ENCODE measurements around the gene RGSL1. TPM values are rescaled to one million over a fixed set of nuclear protein-coding genes. Genes with fewer than 3 reads are reported as not detected.

The RGSL1 gene
- total and polyA plus RNA-seq, 2 of the 8 experiments (the other 6 are each of a cell fraction or from before 2014, with no cell fraction given): not detected

DNA sequence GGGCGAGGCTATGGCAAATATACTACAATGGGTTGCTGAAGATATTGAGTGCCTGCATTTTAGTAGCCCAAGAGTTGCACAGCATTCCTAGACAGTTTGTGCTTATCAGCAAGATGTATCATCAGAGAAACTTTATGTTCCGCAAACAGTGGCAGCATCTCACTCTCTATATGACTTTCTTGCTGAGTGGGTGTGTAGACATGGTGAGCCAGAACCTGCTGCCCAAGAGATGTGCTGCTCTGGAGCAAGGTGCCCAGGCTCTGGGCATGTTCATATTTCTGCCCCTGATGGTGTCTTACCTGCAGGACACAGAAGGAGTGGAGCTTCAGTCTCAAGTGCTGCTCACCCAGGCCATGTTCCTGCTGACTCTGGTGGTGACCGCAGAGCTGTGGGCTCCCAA lies 8.2 kb upstream of the RGSL1 start:
- no peak overlapping the region for H3K9ac ChIP-seq (replicated peaks in 1 of 4; ENCODE audit: extremely low read depth in 1 of 4, low read depth in 3 of 4, low read length in 3 of 4)
- no peak overlapping the region for H3K18ac ChIP-seq (ENCODE audit: extremely low read depth, low read length)
- no peak overlapping the region for H3K27ac ChIP-seq (ENCODE audit: low read depth, low read length)
- H3K4me1 ChIP-seq (replicated peaks in 1 of 4; ENCODE audit: control insufficient read depth in 3 of 4, insufficient read depth in 4 of 4, low read length in 3 of 4): peaks cover 0 to 8% (median 3%) of the 10 kb centered on the region in 4 experiments; a peak in 4 of 7 replicates
- H4K20me1 ChIP-seq (replicated peaks in 1 of 2; ENCODE audit: control insufficient read depth in 1 of 2, insufficient read depth in 2 of 2, low read length in 2 of 2): no peaks in the 10 kb centered on the region
- H3K36me3 ChIP-seq (ENCODE audit: control insufficient read depth in 2 of 4, insufficient read depth in 4 of 4, low read length in 3 of 4): no peaks in the 10 kb centered on the region
- H3K79me1 ChIP-seq (ENCODE audit: low read depth, low read length): no peaks in the 10 kb centered on the region
- H2BK20ac ChIP-seq (ENCODE audit: low read length): no peak overlapping the region
- no peak overlapping the region for H2BK5ac ChIP-seq (ENCODE audit: low read depth, low read length)
- H2BK12ac ChIP-seq (ENCODE audit: low read depth, low read length): no peak overlapping the region
- no peak overlapping the region for H3K4me3 ChIP-seq (ENCODE audit: extremely low read depth in 1 of 4, insufficient read depth in 2 of 4, low read depth in 3 of 4, low read length in 4 of 4)
- H3K14ac ChIP-seq (ENCODE audit: insufficient read length): no peak overlapping the region
- H2BK120ac ChIP-seq (replicated peaks; ENCODE audit: low read depth, low read length): no peak overlapping the region
- H2AFZ ChIP-seq (ENCODE audit: low read length): no peak overlapping the region
- H2AK5ac ChIP-seq (ENCODE audit: low read depth, low read length): no peak overlapping the region
- no peak overlapping the region for H3K4me2 ChIP-seq (ENCODE audit: insufficient read depth in 1 of 2, low read depth in 2 of 2, low read length in 2 of 2)
- no peak overlapping the region for H3K4ac ChIP-seq (replicated peaks; ENCODE audit: insufficient read length, low read depth, low read length)
- DNase-seq (ENCODE audit: low read depth in 1 of 2, low spot score in 2 of 2) (no peak), FAIRE-seq (no peak)
- H4K8ac ChIP-seq (ENCODE audit: extremely low read depth, insufficient read depth, low read length): no peak overlapping the region
- H4K5ac ChIP-seq (ENCODE audit: insufficient read length, low read depth, low read length): no peak overlapping the region
- ChIA-PET POLR2A (ENCODE audit: partially characterized antibody) (no interaction called here), CTCF (ENCODE audit: partially characterized antibody) (interaction anchor here (1.6 kb wide), 1 partner anchor 154 kb away, joined by 4 read pairs; no protein-coding TSS in a partner anchor)
- H3K27me3 ChIP-seq (replicated peaks in 1 of 4; ENCODE audit: control insufficient read depth in 3 of 4, extremely low read depth in 1 of 4, insufficient read depth in 3 of 4, low read length in 3 of 4): no peaks in the 10 kb centered on the region
- H3K9me3 ChIP-seq (ENCODE audit: insufficient read depth in 2 of 2, low read depth in 1 of 2, low read length in 1 of 2): peaks cover 7 to 16% of the 10 kb centered on the region in 2 experiments; a peak in 3 of 4 replicates
- H3K56ac ChIP-seq (replicated peaks; ENCODE audit: insufficient read length, low read depth, low read length): no peak overlapping the region
- H3K23me2 ChIP-seq (ENCODE audit: low read depth, low read length): no peaks in the 10 kb centered on the region
- no peaks in the 10 kb centered on the region for H3K79me2 ChIP-seq (ENCODE audit: control insufficient read depth in 1 of 2, insufficient read depth in 2 of 2, low read length in 2 of 2)
- H3K23ac ChIP-seq (ENCODE audit: insufficient read length): no peak overlapping the region
- H4K91ac ChIP-seq (replicated peaks; ENCODE audit: insufficient read length, low read length): no peak overlapping the region
- 93% methylated on average over 3 of the region's 3 CpGs; no CpG with 5 or more reads in 1 of the 2 experiments for WGBS, 2 experiments (ENCODE audit: extremely low coverage in 1 of 2, insufficient coverage in 1 of 2, insufficient read length in 1 of 2, insufficient replicate concordance in 2 of 2, low coverage in 1 of 2, low lambda C conversion rate in 2 of 2, missing lambda C conversion rate in 1 of 2)
- no peak overlapping the region for H2BK15ac ChIP-seq (ENCODE audit: low read length)
- TF ChIP-seq GTF2F1 (IDR thresholded peaks at IDR 0.05; ENCODE audit: borderline replicate concordance, low read depth, low read length): no peak
- no peak for TF ChIP-seq SRF (IDR thresholded peaks at IDR 0.05; ENCODE audit: low read depth, low read length)
- TF ChIP-seq, protein P1, sequence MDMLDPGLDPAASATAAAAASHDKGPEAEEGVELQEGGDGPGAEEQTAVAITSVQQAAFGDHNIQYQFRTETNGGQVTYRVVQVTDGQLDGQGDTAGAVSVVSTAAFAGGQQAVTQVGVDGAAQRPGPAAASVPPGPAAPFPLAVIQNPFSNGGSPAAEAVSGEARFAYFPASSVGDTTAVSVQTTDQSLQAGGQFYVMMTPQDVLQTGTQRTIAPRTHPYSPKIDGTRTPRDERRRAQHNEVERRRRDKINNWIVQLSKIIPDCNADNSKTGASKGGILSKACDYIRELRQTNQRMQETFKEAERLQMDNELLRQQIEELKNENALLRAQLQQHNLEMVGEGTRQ (IDR thresholded peaks at IDR 0.05; ENCODE audit: low read length): no peak
- TF ChIP-seq JUND (IDR thresholded peaks at IDR 0.05; ENCODE audit: low read length): no peak
- TF ChIP-seq GABPA (IDR thresholded peaks at IDR 0.05; ENCODE audit: borderline replicate concordance, insufficient read depth, low read length): no peak
- no peak for TF ChIP-seq TCF12 (IDR thresholded peaks at IDR 0.05; ENCODE audit: low read depth, low read length)
- no peak for TF ChIP-seq CEBPB (IDR thresholded peaks at IDR 0.05; ENCODE audit: low read depth, low read length)
- TF ChIP-seq SP1 (IDR thresholded peaks at IDR 0.05; ENCODE audit: low read depth, low read length): no peak
- TF ChIP-seq EGR1 (IDR thresholded peaks at IDR 0.05; ENCODE audit: borderline replicate concordance, low read depth, low read length): no peak

All from H1 (cell line).